ENCODE data around the gene PDZD2. TPM values are rescaled to one million over a fixed set of nuclear protein-coding genes. Genes with fewer than 3 reads are reported as not detected.

The PDZD2 gene
- total and polyA plus RNA-seq, 2 donors (not counting 3 experiments of a cell fraction or from before 2014, with no cell fraction given) = 0.66 to 6.9 TPM

DNA sequence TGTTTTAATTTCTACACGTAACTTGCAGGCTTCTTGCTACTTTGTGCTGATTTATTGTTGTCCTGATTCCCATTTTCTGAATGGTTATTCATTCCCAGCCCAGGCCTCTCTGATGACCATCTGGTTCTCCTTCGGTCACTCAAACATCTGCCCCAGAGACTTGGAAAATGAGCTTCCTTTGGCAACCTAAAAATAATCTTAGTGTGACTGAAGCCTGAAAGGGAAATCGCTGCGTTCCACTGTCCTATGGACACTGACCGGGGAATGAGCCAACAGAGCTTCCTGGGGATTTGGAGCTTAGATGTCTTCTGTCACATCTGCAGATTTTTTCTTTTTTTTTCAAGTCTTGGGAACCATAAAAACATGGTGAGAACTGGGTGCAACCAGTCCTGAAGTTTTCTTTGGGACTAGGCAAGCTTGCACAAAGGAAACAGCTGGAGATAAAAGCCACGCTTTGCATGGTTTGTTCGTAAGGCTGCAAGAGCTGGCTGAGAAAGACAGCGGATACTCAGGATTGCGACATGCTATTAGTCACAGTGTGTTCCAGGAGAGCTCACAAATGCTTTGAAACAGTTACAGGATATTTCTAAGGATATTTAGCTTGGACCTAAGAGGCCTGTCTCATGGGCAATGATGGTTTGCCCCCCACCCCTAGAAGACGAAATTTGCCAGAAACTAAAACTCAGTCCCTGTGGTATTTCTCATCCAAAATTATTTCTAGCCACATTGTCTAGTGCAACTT, 389.0 kb downstream of the PDZD2 start:
- no peaks in the 10 kb centered on the region for H3K9me1 ChIP-seq (replicated peaks; ENCODE audit: control insufficient read depth, extremely low read depth, insufficient read depth, low read length)
- peak overlapping the region; percentile 34 for H3K27ac ChIP-seq (ENCODE audit: insufficient read depth, low read depth, low read length)
- no peaks in the 10 kb centered on the region for H3K9me3 ChIP-seq (replicated peaks; ENCODE audit: control insufficient read depth, insufficient read depth, low read length)
- H3K79me2 ChIP-seq (ENCODE audit: control insufficient read depth, insufficient read depth, low read length) = no peaks in the 10 kb centered on the region
- peaks cover 39% of the 10 kb centered on the region for H3K4me1 ChIP-seq (ENCODE audit: control insufficient read depth, extremely low read depth, insufficient read depth, low read length)
- BruUV-seq (replicated peaks) = no TSS peak
- ChIA-PET POLR2A (no interaction called here), CTCF (interaction anchor here (0.9 to 2.0 kb wide), 3 partner anchors 12 to 49 kb away, joined by 4 to 12 read pairs (median 6); no protein-coding TSS in a partner anchor)
- peak overlapping the region; percentile 43 for H3K9ac ChIP-seq (replicated peaks; ENCODE audit: extremely low read depth, insufficient read depth, low read length)
- H3K27me3 ChIP-seq (ENCODE audit: control insufficient read depth in 2 of 2, insufficient read depth in 2 of 2, low read length in 2 of 2) = no peaks in the 10 kb centered on the region
- H3K4me2 ChIP-seq (ENCODE audit: insufficient read depth, low read length) = peak overlapping the region; percentile 70
- DNase-seq (ENCODE audit: low read depth, low spot score) (peak; percentile 35), FAIRE-seq (peak; percentile 59)
- H2AFZ ChIP-seq (ENCODE audit: low read depth, low read length) = no peak overlapping the region
- peak overlapping the region in 1 of 3 experiments; percentile 19 for H3K4me3 ChIP-seq (replicated peaks in 1 of 3; ENCODE audit: insufficient read depth in 1 of 3, low read depth in 1 of 3, low read length in 3 of 3)
- dilution Hi-C loops (cut with MboI; ENCODE audit: extremely low pct_ligation_motif_present, low sequenced_read_pairs) = no loop called here
- intact Hi-C loops (cut with micrococcal nuclease) = loop anchor here (2.0 kb wide), 1 partner anchor 41 kb away; no protein-coding TSS in a partner anchor
- no peaks in the 10 kb centered on the region for H3K36me3 ChIP-seq (ENCODE audit: control insufficient read depth in 2 of 2, extremely low read depth in 1 of 2, insufficient read depth in 2 of 2, low read length in 2 of 2)
- H4K20me1 ChIP-seq (replicated peaks; ENCODE audit: control insufficient read depth, extremely low read depth, insufficient read depth, low read length) = no peaks in the 10 kb centered on the region
- peak; percentile 25 for TF ChIP-seq JUN (IDR thresholded peaks at IDR 0.05; ENCODE audit: borderline replicate concordance, insufficient read depth, insufficient read length, low read depth)
- no peak for TF ChIP-seq GATA2 (IDR thresholded peaks at IDR 0.05; ENCODE audit: insufficient read depth, insufficient read length, low read depth, low read length)
- TF ChIP-seq POLR2A (IDR thresholded peaks at IDR 0.05; ENCODE audit: low read depth, low read length) = no peak
- TF ChIP-seq EZH2 (IDR thresholded peaks at IDR 0.05; ENCODE audit: borderline replicate concordance, low read depth, low read length, severe bottlenecking) = no peak
- peak; percentile 15 for TF ChIP-seq FOS (IDR thresholded peaks at IDR 0.05; ENCODE audit: borderline replicate concordance, insufficient read depth, low read length)

DNA sequence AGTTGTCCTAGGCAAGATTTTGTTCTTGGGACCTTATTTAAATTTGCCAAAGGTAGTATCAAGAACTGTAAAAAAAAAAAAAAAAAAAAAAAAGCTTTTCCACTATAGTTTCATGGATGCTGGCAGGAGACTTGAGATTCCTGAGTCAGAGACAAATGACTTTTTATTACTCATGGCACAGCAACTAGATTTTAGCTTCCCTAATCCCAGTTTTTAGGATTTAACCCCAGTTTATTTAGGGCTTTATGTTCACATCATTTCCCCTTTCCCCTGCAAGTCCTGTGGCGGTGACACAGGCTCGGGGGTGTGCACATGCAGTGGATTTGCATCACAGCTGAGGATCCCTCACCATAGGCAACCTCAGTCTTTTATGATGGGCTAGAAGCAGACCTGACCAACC, 390.3 kb downstream of the PDZD2 start:
- intact Hi-C loops (cut with micrococcal nuclease) (loop anchor here (2.0 kb wide), 1 partner anchor 40 kb away; no protein-coding TSS in a partner anchor), dilution Hi-C loops (cut with MboI; ENCODE audit: extremely low pct_ligation_motif_present, low sequenced_read_pairs) (no loop called here)
- Histone ChIP-seq H3K27ac (ENCODE audit: insufficient read depth, low read depth, low read length) (no peak overlapping the region), H4K20me1 (replicated peaks; ENCODE audit: control insufficient read depth, extremely low read depth, insufficient read depth, low read length) (no peaks in the 10 kb centered on the region), H2AFZ (ENCODE audit: low read depth, low read length) (no peak overlapping the region), H3K79me2 (ENCODE audit: control insufficient read depth, insufficient read depth, low read length) (no peaks in the 10 kb centered on the region), H3K27me3 (ENCODE audit: control insufficient read depth in 2 of 2, insufficient read depth in 2 of 2, low read length in 2 of 2) (no peaks in the 10 kb centered on the region), H3K9me3 (replicated peaks; ENCODE audit: control insufficient read depth, insufficient read depth, low read length) (no peaks in the 10 kb centered on the region), H3K9ac (replicated peaks; ENCODE audit: extremely low read depth, insufficient read depth, low read length) (no peak overlapping the region), H3K9me1 (replicated peaks; ENCODE audit: control insufficient read depth, extremely low read depth, insufficient read depth, low read length) (no peaks in the 10 kb centered on the region), H3K4me1 (ENCODE audit: control insufficient read depth, extremely low read depth, insufficient read depth, low read length) (peaks cover 44% of the 10 kb centered on the region), H3K4me2 (ENCODE audit: insufficient read depth, low read length) (no peak overlapping the region), H3K36me3 (ENCODE audit: control insufficient read depth in 2 of 2, extremely low read depth in 1 of 2, insufficient read depth in 2 of 2, low read length in 2 of 2) (no peaks in the 10 kb centered on the region), H3K4me3 (replicated peaks in 1 of 3; ENCODE audit: insufficient read depth in 1 of 3, low read depth in 1 of 3, low read length in 3 of 3) (no peak overlapping the region)
- CTCF ChIA-PET = interaction anchor here (0.7 kb wide), 1 partner anchor 404 kb away, joined by 3 read pairs; no protein-coding TSS in a partner anchor
- DNase-seq (ENCODE audit: low read depth, low spot score) (no peak), FAIRE-seq (no peak)
- POLR2A ChIA-PET = interaction anchor here (0.7 kb wide), 1 partner anchor 48 kb away, joined by 6 read pairs; no protein-coding TSS in a partner anchor
- BruUV-seq (replicated peaks) = no TSS peak
- TF ChIP-seq, protein P1, sequence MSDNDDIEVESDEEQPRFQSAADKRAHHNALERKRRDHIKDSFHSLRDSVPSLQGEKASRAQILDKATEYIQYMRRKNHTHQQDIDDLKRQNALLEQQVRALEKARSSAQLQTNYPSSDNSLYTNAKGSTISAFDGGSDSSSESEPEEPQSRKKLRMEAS (IDR thresholded peaks at IDR 0.05; ENCODE audit: insufficient read depth, insufficient read length) = no peak
- no peak for TF ChIP-seq GATA2 (IDR thresholded peaks at IDR 0.05; ENCODE audit: insufficient read depth, insufficient read length, low read depth, low read length)
- no peak for TF ChIP-seq POLR2A (IDR thresholded peaks at IDR 0.05; ENCODE audit: low read depth, low read length)
- TF ChIP-seq JUN (IDR thresholded peaks at IDR 0.05; ENCODE audit: borderline replicate concordance, insufficient read depth, insufficient read length, low read depth) = no peak
- TF ChIP-seq MYC (IDR thresholded peaks at IDR 0.05; ENCODE audit: low read depth, low read length) = no peak
- TF ChIP-seq EZH2 (IDR thresholded peaks at IDR 0.05; ENCODE audit: borderline replicate concordance, low read depth, low read length, severe bottlenecking) = no peak
- TF ChIP-seq FOS (IDR thresholded peaks at IDR 0.05; ENCODE audit: borderline replicate concordance, insufficient read depth, low read length) = no peak

All from endothelial cell of umbilical vein (primary cell).